ENCODE measurements around the gene KIR3DL3.
"Not testable (repeated sequence)": the region's sequence is repeated elsewhere in the genome, so short reads cannot be mapped to it uniquely, and the experiment has no call there.

Gene KIR3DL3

DNA sequence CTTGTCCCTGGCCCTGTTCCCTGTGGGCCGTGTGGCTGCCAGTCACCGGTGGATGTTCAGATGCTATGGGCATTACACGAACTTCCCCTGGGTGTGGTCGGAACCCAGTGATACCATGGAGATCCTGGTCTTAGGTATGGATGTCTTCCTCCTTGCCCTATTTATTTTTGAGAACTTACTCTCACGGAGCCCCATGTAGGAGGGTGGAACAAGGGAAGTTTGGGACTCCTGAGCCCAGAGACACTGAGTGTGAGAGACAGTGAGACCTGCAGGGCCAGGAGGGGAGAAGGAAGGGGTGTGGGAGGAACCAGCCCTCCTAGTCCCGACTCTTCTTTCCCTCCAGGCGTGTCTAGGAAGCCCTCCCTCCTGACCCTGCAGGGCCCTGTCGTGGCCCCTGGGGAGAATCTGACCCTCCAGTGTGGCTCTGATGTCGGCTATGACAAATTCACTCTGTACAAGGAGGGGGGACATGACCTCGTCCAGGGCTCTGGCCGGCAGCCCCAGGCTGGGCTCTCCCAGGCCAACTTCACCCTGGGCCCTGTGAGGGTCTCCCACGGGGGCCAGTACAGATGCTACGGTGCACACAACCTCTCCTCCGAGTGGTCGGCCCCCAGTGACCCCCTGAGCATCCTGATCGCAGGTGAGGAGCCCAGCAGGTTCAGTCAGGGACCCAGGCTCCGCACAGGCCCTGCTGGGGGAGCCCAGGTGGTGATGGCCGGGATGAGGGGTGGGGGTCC is 14.9 kb upstream of the KIR3DL3 start:
- no peak for DNase-seq (ENCODE audit: low read depth)
- TF ChIP-seq, protein P1, sequence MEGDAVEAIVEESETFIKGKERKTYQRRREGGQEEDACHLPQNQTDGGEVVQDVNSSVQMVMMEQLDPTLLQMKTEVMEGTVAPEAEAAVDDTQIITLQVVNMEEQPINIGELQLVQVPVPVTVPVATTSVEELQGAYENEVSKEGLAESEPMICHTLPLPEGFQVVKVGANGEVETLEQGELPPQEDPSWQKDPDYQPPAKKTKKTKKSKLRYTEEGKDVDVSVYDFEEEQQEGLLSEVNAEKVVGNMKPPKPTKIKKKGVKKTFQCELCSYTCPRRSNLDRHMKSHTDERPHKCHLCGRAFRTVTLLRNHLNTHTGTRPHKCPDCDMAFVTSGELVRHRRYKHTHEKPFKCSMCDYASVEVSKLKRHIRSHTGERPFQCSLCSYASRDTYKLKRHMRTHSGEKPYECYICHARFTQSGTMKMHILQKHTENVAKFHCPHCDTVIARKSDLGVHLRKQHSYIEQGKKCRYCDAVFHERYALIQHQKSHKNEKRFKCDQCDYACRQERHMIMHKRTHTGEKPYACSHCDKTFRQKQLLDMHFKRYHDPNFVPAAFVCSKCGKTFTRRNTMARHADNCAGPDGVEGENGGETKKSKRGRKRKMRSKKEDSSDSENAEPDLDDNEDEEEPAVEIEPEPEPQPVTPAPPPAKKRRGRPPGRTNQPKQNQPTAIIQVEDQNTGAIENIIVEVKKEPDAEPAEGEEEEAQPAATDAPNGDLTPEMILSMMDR (conservative IDR thresholded peaks at IDR 0.05; ENCODE audit: low read length), result no peak
- H3K4me3 ChIP-seq (ENCODE audit: low read length), result no peak overlapping the region

DNA sequence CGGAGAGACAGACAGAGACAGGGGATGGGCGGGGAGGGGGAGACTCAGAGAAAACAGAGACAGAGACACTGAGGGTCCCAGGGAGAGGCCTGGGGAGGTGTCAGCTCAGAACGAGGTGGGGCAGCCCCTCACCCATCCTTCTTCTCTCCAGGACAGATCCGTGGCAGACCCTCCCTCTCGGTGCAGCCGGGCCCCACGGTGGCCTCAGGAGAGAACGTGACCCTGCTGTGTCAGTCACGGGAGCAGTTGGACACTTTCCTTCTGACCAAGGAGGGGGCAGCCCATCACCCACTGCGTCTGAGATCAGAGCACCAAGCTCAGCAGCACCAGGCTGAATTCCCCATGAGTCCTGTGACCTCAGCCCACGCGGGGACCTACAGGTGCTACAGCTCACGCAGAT is 14.3 kb upstream of the KIR3DL3 start:
- not testable (repeated sequence) for H3K4me3 ChIP-seq (ENCODE audit: low read length)

DNA sequence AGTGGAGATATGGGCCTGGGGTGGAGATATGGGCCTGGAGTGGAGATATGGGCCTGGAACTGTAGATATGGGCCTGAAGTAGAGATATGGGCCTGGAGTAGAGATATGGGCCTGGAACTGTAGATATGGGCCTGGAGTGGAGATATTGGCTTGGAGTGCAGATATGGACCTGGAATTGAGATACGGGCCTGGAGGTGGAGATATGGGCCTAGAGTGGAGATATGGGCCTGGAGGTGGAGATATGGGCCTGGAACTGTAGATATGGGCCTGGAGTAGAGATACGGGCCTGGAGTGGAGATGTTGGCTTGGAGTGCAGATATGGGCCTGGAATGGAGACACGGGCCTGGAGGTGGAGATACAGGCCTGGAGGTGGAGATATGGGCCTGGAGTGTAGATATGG is 402 bp downstream of the KIR3DL3 start:
- TF ChIP-seq, protein P1 (conservative IDR thresholded peaks at IDR 0.05; ENCODE audit: low read length), result no peak
- H3K4me3 ChIP-seq (ENCODE audit: low read length), result no peak overlapping the region
- DNase-seq (ENCODE audit: low read depth), result no peak

More for the DNA sequence above, 14.3 kb upstream of the KIR3DL3 start:
- not testable (repeated sequence) for DNase-seq (ENCODE audit: low read depth)

DNA sequence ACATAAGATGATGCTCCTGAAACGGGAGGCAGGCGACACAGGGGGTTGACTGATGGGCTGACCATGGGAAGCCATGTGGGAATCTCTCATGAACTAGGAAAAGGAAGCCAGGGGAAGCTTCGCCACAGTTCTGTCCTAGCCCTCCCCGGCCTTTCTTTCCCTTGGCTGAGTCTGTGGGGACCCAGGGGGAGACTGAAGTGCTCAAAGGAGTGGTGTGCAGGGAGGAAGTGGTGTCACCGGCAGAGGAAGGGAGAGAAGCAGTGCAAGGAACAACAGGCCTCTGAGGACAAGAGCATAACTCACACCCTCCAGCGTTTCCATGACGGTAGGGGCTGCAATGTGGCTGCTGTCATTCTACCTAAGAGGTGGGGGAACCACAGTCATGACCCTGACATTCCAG is 1.1 kb downstream of the KIR3DL3 start:
- TF ChIP-seq, protein P1 (conservative IDR thresholded peaks at IDR 0.05; ENCODE audit: low read length), result no peak

GRCh38 chr19:54727562-54727961 is 3.3 kb downstream of the KIR3DL3 start:
- H3K4me3 ChIP-seq (ENCODE audit: low read length), result no peak overlapping the region
- TF ChIP-seq, protein P1 (conservative IDR thresholded peaks at IDR 0.05; ENCODE audit: low read length), result no peak

More for the DNA sequence above, 1.1 kb downstream of the KIR3DL3 start:
- no peak overlapping the region for H3K4me3 ChIP-seq (ENCODE audit: low read length)
- no peak for DNase-seq (ENCODE audit: low read depth)

GRCh38 chr19:54728167-54728566 is 3.9 kb downstream of the KIR3DL3 start:
- DNase-seq (ENCODE audit: low read depth), result no peak
- TF ChIP-seq, protein P1 (conservative IDR thresholded peaks at IDR 0.05; ENCODE audit: low read length), result no peak
- H3K4me3 ChIP-seq (ENCODE audit: low read length), result no peak overlapping the region

More at GRCh38 chr19:54727562-54727961, 3.3 kb downstream of the KIR3DL3 start:
- DNase-seq (ENCODE audit: low read depth), result no peak

DNA sequence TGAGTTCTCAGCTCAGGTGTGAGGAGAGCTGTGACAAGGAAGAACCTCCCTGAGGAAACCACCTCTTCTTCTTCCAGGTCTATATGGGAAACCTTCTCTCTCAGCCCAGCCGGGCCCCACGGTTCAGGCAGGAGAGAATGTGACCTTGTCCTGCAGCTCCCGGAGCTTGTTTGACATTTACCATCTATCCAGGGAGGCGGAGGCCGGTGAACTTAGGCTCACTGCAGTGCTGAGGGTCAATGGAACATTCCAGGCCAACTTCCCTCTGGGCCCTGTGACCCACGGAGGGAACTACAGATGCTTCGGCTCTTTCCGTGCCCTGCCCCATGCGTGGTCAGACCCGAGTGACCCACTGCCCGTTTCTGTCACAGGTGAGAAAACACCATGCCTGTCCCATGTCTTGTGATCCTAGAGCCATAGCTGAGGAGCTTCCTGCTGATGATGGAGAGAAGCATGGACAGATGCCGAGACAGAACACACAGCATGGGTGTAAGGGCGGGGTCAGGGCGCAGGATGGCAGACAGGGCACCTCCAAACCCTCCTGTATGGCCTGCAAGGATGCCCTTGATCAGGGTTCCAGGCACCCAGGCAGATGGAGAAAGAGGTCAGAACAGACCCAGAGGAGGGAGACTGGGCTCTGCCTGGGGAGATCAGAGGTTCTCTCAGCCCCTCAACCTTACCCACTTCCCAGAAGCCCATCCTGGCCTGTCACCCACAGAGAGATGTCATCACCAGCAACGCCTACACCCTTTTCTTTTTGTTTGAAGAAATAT is 5.4 kb downstream of the KIR3DL3 start:
- no peak for DNase-seq (ENCODE audit: low read depth)
- H3K4me3 ChIP-seq (ENCODE audit: low read length), result no peak overlapping the region
- TF ChIP-seq, protein P1 (conservative IDR thresholded peaks at IDR 0.05; ENCODE audit: low read length), result no peak

Measured in AG10803 (cell line).